DMS153 (cell line): Measurements from ENCODE around the gene C10orf105.

Experiments used
- DNase-seq: peaks from one replicate; lab custom pipeline; 2025; lab: John Stamatoyannopoulos, UW

Gene C10orf105

DNA sequence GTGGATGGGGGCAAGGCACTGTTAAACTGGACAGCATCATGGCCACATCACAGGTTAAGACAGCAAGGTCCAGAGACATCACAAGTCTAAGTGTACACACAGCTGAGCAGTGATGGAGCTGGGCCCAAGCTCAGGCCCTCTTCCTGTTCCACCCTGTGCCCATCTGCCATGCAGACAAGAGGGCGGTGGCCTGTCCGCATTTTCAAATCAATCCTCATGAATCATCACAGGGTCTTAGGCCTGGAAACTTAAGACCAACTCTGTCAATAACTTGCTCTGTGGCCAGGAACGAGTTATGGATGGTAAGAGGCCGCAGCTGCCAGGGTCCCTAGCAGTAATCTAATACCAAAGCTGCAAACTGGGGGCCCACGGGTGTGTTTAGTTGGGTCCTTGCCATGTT lies 3.2 kb downstream of the C10orf105 start:
- DNase-seq, result no peak

DNA sequence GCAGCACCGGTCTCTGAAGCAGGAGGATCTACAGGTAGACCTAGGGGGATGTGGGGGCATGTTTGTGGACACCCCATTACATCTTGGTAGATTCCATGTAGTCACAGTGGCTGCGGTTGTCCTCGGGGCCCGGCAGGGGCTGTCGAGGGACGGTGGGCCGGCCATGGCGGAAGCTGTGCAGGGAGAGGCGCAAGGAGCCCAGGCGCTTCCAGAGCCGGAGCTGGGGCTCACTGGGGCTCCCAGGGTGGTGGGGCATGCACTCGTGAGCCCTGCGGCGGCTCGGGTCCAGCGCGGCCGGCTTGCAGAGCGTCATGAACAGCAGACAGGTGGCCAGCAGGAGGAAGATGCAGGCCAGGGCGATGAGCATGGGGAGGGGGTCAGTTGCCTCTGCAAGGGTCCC lies 3.7 kb downstream of the C10orf105 start:
- no peak for DNase-seq

DNA sequence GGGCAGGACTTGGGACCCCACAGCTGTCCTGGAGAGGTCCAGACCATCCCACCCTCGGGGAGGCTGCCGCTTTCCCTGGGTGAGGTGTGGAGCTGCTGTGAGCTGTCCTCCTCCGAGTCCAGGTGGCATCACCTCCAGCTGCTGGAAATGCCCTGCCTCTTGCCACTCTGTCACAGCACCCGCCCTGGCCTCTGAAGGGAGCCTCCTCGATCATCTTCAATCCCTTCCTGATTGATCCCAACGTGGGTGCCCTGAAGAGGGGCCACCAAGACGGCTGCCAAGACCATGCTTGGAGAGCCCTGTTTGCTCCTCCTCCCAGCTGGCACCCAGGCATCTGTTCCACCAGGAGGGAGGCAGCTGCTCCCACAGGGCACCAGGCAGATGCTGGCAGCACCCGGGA lies 4.6 kb downstream of the C10orf105 start:
- DNase-seq, result no peak

DNA sequence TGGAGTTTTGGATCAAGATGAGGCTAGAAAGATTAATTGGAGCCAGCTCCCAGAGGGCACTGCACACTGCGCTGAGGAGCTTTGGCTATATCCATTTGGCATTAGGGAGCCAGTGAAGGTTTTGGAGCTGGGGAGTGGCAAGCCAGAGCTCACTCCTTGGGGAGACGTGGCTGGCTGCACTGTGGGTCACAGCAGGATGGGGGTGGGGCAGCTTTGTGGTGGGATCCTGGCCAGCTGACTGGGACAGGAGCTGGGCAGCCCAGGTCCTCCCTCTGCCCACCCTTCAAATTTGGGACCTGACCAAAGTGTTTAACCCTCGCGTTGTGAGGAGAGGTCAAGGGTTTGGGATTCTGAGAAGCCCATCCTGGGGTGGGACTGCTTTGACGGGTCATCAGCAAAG lies 5.0 kb downstream of the C10orf105 start:
- no peak for DNase-seq

DNA sequence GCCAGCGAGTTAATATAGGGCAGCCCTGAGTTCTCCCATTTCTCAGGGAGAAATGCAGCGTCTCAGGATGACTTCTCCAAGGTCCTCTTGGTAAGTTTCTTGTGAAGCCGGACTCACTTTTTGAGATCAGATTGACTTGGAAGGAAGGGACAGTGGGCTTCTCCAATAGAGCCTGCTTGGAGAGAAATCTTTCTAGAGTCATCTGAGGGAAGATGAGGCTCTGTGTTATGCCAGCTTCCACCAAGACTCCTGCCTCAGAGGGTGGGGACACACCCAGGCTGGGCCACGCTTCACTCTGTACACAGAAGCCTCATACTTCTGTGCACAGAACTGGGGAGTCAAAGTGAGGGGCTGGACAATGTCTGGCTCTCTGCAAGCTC lies 5.6 kb downstream of the C10orf105 start:
- no peak for DNase-seq

DNA sequence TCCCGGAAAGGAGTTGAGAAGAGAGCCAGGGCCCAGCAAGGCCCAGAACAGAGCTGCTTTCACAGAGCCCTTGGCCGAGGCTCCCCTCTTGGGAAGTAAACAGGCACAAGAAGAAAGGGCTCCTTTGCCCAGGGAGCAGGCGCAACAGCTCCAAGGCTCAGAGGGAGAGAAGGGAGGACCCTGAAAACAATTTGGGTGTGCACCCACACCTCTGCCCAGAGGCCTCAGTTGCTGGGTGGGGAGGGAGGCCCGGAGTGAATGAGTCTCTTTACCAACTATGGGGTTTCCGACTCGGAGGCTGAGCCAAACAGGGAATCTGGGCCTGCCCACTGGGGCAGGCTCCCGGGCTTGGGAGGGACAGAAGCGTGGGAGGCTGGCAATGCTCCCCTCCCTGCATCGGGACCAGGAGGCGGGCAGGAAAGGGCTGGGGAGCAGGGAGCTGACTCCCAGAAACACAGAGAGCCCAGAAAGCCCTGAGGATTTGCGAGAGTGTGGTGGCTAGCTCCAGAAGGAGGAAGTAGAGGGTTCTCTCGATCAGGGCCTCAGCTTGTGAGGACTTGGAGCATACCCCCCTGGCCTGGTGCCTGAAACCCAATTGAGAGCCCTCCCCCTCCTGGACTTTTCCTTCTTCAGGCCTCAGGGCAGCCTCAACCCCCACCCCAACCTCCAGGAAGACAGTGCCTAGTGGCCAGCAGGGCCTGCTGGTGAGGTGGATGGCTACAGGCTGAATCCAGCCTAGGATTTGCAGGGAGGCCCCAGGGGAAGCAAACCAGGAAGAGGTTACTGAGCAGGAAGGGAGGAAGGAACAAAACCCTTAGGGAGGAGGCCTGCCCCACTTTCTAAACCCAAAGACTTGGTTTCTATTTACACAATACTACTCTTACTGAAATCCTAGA lies 6.2 kb downstream of the C10orf105 start:
- DNase-seq, result peak; percentile 53

DNA sequence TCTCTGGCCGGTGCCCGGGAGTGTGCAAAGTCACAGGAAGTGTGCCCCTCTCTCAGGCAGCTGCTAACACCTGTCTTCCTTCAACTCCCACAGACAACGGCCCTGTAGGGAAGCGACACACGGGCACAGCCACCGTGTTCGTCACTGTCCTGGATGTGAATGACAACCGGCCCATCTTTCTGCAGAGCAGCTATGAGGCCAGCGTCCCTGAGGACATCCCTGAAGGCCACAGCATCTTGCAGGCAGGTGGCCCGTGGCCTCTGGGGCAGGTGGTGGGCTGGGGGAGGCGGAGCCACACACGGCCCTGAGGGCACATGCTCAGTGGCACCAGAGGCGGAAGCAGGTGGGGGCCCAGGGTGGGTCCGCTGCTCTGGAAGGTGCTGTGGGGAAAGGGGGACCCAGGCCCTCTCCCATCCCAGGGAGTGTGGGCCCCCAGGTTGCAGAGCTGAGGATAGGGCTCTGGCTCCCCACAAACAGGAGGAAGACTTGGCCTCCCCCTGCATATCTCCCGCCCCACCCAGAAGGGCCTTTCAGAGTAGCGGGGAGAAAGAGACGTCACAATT lies 6.9 kb downstream of the C10orf105 start:
- no peak for DNase-seq

DNA sequence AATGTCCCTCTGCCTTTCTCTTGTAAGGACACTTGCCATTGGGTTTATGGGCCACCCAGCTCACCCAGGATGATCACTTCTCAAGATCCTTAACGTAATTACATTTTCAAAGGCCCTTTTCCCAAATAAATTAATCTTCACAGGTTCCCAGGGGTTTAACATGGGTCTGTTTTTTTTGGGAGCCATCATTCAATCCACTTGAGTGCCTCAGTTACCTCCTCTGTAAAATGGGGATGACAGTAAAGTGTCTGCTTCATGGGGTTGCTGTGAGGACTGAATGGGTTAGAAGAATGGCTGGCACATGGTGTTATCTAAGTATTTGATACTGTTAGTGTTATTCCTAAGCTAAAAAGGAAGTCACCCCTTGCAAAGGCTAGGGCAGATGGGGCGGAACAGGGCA lies 7.4 kb downstream of the C10orf105 start:
- no peak for DNase-seq

DNA sequence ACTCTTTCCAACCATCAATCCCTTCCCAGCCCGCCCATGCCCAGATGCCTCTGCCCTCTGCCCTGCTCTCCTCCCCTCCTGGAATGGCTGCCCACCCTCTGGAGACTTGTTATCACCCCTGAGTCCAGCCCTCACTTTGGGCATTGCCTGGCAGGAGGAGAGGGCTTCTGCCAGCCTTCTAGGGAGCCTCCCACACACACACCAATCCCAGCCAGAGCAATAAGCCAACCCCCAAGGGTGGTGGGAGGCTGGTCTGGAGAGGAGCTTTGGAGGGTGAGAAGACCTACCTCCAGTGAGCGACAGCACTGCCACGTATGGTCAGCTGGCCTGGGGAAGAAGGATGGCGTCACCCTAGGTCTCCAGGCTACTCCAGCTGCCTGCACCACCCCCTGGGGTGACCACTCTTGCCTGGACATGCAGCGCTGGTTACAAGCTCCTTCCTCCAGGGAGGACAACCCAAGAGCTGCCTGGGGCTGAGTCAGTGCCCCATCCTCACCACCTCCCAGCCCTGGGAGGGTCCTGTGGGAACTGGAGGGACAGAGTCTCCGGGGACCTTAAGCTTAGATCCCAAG lies 8.4 kb downstream of the C10orf105 start:
- no peak for DNase-seq

DNA sequence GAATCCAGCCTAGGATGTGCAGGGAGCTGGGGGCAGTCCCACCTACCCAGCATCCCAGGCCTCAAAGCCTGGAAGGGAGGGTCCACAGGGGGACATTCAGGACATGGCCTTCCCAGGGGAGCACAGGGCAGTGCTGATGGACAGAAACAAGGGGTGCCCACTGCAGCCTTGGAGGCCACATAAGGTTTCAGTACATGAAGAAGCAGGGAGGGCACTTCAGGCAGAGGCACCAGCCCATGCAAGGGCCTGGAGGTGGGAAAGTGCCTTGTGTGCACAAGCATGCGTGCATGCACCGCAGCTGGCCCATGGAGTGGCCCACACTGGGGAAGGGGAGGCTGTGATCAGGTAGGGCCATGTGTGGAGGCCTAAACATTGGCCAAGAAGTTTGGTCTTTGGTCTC lies 9.1 kb downstream of the C10orf105 start:
- no peak for DNase-seq

DNA sequence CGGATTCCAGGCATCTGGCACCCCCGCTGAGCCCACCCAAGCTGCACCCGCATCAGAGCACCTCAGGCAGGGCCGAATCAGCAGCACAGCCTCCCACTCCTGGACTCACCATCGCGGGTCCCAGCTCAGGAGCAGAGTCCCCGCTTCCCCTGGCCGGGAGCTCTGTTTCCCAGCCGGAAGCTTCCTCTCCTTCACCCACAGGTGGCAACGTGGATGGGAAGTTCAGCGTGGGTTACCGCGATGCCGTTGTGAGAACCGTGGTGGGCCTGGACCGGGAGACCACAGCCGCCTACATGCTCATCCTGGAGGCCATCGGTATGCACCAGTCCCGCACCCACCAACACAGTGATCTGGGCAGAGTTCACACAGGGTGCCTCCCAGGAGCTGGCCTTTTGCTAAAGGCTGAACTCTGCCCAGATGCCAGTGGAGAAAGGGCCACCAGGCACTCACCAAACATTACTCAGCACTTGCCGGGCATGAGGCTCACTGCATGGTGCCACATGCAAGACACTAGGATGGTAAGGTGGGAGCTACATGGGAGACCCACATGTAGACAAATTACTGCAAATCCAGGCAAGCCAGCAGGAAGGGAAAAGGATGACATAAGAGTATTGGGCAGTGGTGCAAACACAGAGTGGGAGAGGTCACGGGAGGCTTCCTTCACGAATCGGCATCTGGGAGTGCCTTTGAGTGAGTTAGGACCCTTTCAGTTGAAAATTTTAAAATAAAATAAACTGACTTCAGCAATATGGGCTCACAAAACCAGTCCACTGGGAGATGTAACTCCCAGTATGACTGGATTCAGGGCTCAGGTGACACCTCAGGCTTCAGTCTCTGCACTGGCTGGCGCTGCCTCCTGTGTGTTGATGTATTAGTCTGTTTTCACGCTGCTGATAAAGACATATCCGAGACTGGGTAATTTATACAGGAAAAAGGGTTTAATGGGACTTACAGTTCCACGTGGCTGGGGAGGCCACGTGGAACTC lies 10.4 kb downstream of the C10orf105 start:
- no peak for DNase-seq

DNA sequence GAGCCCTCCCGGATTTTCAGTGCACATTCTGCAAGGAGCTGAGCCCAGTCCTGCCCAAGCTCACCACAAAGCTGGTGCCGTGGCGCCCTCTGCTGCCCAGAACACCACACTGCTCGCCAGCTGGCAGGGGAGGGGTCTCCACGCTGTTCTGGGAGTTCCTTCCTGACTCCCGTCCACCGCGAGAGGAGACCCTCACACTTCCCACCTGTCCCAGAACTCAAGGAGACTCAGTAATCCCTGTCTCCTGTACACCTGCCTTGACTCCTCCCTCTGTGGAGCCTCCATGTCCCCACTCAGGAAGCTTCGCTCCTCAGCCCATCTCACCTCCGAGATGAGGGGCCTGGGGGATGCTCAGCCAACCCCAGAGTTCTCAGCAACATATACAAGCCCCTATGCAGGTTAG lies 11.3 kb downstream of the C10orf105 start:
- no peak for DNase-seq

DNA sequence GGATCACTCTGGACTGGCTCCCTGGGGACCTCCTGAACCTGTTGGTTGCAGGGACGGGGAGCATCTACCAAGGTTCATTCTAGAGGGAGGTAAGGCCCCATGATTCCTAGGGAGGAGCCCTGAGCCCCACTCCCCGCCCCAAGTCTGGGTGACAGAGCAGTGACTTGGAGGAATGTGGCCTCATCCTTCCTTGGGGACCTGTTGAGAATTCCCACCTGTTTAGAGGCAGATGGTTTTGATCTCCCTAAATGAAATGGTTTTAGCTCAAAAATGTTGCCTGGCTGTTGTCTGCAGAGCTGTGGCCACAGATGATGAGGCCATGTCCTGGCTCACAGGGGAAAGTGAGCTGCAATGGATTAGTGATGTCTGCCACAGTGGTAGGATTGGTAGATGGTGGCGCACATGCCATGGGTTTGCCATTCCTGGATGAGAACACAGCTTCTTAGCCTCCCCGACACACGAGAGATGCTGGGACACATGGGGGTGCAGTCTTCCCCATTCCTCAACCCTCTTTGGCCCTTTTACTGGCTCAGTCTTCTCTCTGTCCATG lies 12.3 kb downstream of the C10orf105 start:
- DNase-seq, result no peak

DNA sequence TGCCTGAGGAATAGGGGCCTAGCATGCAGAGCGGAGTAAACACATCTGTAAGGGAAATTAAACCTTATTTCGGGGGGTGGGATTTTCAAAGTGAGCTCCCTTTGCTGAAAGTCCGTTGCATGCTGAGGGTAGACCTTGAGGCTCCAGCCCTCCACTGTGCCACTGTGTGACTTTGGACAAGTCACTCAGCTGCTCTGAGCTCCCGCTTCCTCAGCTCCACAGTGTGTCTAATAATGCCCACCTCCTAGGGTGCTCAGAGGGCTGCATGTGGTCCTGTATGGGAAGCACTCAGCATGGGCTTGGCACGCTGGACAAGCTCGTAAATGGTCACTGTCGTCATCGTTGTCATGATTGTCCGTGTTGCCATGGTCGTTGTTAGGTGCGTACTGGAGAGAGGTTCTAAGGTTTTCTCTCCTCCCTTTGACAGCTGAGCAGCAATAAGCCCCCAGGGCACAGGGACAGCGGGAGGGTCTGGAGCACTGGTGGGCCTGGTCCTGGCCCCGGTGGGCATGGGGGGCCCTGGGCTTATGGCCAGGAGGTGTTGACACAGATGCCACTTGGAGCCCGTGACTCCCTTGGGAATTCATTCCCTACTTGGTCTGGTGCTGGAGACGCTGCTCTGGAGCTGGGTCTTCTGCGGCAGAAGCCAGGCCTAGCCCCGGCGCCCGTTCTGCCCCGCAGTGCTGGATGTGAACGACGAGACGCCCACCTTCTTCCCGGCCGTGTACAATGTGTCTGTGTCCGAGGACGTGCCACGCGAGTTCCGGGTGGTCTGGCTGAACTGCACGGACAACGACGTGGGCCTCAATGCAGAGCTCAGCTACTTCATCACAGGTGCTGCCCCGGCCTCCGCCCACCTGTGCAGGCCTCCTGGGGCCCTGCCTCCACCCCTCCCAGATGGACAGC lies 13.1 kb downstream of the C10orf105 start:
- no peak for DNase-seq

DNA sequence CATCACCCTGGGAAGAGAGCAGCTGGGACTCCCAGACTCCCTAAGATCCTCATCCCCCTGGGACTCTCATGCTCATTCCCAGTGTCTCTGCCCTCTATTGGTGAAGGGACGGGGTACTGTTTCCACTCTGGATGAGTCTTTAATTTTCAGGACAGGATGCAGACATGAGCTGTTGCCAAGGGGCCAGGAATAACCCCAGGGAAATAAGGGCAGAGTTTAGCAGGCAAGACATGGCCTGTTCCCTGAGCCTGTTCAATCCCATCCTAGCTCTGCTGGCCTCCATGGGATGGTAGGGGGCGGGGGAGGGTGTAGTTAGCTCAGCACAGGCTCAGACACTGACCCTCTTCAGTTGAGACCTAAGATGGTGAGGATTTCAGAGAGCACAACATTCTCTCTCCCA lies 14.0 kb downstream of the C10orf105 start:
- no peak for DNase-seq

DNA sequence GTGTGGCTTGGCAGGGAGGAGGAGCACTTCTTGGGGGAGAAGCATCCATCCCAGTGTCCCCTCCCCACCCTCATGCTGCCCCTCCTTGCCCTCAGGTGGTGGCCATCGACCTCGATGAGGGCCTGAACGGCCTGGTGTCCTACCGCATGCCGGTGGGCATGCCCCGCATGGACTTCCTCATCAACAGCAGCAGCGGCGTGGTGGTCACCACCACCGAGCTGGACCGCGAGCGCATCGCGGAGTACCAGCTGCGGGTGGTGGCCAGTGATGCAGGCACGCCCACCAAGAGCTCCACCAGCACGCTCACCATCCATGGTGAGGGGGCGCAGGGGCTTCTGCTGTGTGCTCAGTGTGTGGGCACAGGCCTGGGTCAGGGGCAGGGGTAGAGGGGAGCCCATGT lies 14.8 kb downstream of the C10orf105 start:
- DNase-seq, result no peak

DNA sequence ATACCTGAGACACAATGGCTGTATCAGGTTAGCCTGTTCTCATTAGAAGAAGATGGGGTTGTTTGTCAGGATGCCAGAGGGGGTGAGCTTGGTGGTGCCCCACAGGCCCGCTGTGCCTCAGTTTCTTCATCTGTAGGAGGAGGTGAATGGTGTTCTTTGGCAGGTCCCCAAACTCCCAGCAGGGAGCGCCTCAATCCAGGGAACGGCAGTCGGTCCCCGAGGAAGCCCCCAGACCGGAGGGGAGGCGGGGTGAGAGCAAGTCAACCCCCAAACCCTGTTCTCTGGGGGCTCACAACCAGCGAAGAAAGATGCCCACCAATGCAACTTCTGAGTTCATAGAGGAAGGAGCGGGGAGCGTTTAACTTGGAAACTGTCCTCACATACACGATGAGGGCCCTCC lies 16.0 kb downstream of the C10orf105 start:
- DNase-seq, result no peak

DNA sequence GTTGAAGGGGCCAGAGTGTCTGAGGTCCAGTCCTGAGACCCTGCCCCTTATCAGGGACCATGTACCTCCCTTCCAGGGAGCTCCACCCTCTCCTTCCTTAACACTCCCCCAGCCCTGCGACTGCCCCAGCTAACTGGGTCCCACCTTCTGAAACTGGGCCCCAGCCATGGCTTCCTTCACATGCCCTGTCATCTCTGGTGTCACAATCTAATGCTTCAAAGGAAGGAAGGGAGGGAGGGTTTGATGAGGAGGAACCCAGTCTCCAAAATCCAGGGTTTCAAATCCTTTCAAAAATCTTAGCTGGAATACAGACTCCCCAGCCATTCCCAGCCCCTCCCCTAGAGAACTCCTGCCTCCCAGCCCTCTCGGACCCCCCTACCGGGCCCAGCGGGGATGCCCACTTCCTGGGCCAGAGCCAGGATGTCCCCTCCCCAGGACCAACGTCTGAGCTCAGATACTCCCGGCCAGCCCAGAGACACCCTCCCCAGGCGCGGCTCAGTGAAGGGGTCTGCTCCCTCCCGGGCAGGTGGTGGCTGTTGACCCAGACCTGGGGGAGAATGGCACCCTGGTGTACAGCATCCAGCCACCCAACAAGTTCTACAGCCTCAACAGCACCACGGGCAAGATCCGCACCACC lies 18.0 kb downstream of the C10orf105 start:
- no peak for DNase-seq

DNA sequence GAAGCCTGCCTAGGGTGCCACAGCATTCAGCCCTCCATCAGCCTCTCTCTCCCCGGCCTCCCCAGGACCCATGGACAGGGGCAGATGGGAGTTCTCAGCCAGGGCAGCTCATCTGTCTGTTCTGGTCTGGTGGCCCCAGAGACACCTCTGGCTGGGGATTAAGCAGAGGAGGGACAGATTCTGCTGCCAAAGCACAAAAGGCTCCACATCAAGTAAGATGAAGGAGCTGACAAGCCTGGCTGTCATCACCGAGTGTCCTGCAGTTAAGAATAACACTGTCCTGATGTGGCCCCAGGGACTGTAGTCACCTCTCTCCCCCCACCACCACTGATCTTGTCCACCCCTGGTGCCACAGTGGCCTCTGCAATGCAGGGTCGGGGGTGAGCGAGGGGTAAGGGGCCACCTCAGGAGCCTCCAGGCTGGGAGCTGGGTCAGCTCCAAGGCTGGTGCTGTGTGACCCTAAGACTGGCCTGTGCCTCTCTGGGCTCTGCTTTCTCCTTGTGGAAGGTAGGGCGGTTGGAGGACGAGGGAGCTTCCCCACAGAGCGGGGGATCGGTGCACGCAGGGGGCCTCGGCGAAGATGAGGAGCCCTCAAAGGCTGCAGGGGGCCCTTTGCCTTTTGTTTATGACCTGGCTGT lies 18.7 kb downstream of the C10orf105 start:
- no peak for DNase-seq

DNA sequence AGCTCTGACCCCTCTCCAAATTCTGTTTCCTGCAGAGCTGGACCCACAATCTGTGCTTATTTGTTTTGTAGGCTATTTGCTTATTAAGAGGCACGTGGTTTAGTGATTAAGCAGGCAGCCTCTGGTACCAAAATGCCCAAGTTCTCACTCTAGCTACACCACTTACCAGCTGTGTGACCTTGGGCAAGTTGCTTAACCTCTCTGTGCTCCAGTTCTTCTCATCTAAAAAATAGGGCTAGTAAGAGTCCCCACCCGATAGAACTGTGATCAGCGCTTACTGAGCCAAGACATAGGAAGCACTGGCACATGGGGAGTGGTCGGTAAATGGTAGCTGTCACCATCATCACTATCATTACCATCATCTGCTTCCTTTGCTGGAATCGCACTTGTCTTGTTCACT lies 20.8 kb downstream of the C10orf105 start:
- DNase-seq, result no peak
